HFF-Myc (cell line): ENCODE results near the gene TTYH1.

Source experiments
- DNase-seq: peaks from one replicate; pipeline ENCODE4 v3.0.0-alpha.2; 2011; ENCODE audit warnings: low read depth; ENCODE audit errors: extremely low read depth
- H3K4me3 ChIP-seq: replicated peaks from 2 replicates; pipeline ENCODE4 v1.5.1; 2011; ENCODE audit warnings: low read depth, mild to moderate bottlenecking, control low read depth, low read length
- CTCF ChIP-seq: IDR thresholded peaks from 2 replicates; pipeline ENCODE4 v1.5.1; 2012; ENCODE audit warnings: mild to moderate bottlenecking, low read depth, low read length, control low read depth; ENCODE audit errors: missing control alignments

TTYH1 gene

DNA sequence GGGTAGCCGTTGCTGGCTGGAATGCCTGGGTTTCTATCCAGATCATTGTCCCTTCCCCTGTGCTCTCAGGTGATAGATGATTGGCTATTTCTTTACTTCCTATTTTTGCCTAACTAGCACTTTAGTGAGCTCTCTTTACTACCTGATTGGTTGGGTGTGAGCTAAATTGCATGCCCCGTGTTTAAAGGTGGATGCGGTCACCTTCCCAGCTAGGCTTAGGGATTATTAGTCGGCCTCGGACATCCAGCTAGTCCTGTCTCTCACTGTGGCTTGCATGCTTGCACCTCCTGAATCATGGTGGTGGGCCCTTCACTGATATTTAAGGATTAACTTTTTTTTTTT lies 10.1 kb downstream of the TTYH1 start:
- no peak overlapping the region for H3K4me3 ChIP-seq
- TF ChIP-seq CTCF = no peak
- DNase-seq = no peak

GRCh38 chr19:54426291-54426931 lies 11.1 kb downstream of the TTYH1 start:
- DNase-seq = no peak
- H3K4me3 ChIP-seq = no peak overlapping the region
- TF ChIP-seq CTCF = no peak

- H3K4me3 ChIP-seq = no peak overlapping the region
- no peak for DNase-seq
- TF ChIP-seq CTCF = no peak
Measured at GRCh38 chr19:54427586-54427985, 12.3 kb downstream of the TTYH1 start.

DNA sequence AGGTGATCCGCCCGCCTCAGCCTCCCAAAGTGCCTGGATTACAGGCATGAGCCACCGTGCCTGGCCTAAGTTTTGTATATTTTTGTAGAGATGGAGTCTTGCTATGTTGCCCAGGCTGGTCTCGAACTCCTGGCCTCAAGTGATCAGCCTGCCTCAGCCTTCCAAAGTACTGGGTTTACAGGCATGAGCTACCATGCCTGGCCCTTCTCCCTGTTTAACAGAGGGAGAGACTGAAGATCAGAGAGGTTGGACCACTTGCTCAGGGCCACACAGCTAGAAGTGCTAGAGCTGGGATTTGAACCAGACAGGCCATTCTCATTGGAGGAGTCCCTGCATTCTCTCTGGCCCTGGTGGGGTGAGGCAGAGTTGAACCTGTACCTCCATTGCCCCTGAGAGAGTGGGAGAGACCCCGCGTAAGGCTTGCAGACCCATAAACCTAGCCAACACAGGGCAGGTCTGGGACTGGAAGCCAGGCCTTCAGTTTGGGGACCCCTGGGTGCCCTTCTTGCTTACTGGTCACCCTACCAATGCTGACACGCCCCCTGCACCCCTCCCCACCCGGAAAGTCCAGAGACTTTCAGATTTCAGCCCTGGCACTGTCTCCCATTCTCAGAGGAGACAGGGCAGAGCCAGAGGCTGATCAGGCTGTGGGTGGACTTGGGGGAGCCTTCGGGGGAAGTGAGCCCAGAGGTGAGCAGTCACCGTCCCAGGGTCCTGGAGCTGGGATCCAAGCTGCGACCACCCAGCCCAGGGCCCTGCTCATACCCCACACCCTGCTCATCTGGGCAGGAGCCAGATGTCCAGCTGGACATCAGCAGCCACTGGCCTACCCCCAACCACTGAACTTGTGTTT lies 13.3 kb downstream of the TTYH1 start:
- DNase-seq = no peak
- no peak for TF ChIP-seq CTCF
- no peak overlapping the region for H3K4me3 ChIP-seq

DNA sequence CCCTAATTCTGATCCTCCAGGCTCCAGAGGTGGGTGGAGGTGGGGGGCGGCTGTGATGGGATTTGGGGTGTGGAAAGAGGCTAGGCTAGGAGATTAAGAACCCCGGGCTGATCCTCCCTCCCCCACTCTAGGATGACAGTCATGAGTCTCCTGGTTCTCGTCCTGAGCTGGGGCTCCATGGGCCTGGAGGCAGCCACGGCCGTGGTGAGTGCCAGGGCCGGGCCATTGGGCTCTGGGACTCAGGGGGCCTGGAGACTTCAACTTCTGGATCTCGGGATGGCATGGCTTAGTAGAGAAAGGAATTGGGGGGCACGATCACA lies 13.9 kb downstream of the TTYH1 start:
- no peak for DNase-seq
- no peak for TF ChIP-seq CTCF
- no peak overlapping the region for H3K4me3 ChIP-seq

DNA sequence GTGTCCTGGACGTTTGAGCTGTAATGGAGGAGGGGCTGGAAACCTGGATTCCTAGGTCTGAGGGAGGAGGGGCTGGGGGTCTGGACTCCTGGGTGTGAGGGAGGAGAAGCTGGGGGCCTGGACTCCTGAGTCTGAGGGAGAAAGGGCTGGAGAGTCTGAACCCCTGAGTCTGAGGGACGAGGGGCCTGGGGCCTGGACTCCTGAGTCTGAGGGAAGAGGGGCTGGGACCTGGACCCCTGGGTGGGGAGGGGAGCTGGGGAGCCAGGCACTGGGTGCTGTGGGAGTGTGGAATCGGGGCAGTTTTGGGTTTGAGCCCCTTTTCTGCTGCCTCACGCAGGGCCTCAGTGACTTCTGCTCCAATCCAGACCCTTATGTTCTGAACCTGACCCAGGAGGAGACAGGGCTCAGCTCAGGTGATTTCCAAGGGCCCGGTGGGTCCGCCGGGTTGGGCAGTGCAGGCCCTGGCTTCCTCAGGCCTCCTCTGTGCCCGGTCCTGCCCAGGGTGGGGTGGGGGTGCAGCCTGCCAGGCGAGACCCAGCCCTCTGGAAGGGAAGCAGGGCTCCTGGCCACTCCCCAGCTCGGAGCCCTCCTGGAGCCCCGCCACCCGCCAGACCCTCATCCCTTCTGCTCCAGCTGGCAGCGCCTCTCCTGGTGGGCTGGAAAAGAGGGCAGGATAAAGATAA lies 14.4 kb downstream of the TTYH1 start:
- no peak for DNase-seq
- H3K4me3 ChIP-seq = no peak overlapping the region
- TF ChIP-seq CTCF = no peak
